GM19193 (cell line): ENCODE results near the gene MYBPH.

Source experiments
- POLR2A ChIP-seq: IDR thresholded peaks from 4 replicates; pipeline ENCODE4 v1.6.1; 2011; ENCODE audit not compliant: insufficient read depth, insufficient read length; ENCODE audit errors: extremely low read depth

MYBPH gene

GRCh38 chr1:203186091-203186445, 10.4 kb upstream of the MYBPH start:
- no peak for TF ChIP-seq POLR2A

- TF ChIP-seq POLR2A: no peak
These were observed 10.0 kb upstream of the MYBPH start for GRCh38 chr1:203185585-203185984.

DNA sequence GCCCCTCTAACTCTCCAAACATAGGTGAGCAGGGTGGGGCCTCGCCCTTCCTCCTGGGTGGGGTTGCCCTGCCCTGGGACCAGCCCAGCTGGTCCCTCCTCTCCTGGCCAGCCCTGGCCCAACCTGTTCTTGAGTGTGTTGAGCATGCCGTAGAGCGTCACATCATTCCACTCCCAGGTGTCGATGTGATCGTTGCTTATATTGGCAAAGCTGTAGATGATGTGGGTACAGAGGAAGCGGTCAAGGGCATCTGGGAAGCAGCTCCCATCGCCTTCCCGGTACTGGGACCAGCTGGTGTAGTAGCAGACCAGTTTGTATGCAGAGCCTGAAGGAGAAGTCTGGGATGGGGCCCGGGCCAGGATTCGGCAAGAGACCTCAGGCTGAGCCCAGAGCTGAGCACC, 9.4 kb upstream of the MYBPH start:
- TF ChIP-seq POLR2A: no peak

DNA sequence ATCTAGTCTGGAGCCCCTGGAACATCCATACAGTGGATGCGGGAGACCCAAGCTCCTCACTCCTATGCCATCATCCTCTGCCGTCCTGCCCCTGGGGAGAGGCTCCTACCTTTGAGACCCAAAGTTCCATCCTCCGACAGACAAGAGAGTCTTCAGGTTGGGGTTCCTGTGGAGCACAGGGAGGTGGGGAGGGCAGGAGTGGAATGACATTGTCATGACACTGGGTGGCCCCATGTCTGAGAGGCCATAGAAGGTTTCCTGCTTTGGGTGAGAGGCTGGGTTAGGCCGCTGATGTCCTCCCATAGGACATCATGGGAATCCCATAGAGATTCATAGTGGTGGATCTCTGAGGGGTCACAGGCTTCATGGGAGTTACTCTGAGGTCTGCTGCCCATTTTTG, 8.8 kb upstream of the MYBPH start:
- TF ChIP-seq POLR2A: no peak

DNA sequence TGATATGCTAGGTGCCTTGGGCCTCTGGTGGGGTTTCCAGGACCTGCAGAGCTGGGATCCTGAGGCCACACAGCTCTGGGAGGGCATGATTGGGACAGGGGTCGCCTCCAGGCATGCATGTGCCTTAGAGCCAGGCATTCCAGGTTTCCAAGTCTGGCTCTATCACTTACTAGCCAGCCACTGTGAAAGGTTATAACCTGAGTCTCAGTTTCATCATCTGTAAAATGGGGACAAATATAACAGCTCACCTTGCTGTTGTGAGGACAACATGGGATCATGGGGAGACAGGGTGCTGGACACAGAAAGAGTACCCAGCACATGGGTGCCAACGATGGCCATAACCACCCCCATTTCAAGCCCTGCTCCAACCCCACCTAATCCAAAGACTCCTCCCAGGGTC, 8.2 kb upstream of the MYBPH start:
- no peak for TF ChIP-seq POLR2A

DNA sequence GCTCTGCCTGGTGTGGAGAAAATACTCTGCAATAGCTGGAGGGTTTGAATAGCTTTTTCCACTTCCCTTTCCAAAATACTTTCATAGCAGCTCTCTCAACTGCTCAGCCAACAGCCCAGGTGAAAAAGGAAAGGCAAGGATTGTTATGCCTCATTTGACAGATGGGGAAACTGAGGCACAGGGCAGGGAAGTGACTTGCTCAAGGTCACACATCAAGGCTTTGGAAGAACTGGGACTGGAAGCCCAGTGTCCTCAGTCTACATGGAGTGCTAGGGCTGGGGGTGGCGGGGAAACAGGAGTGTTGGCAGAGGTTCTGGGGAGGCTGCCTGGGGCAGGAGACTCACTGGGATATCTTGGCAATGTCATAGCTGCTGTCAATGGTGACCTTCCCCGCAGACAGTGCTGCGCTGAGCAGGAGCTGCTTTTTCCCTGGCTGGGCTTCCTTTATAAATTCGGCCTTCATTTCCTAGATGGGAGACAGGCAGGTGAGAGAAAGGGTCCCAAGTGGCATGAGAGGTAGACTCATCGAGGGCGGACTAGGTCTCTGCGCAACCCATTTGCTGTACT, 6.8 kb upstream of the MYBPH start:
- TF ChIP-seq POLR2A: no peak

GRCh38 chr1:203181586-203182386, 6.2 kb upstream of the MYBPH start:
- no peak for TF ChIP-seq POLR2A

DNA sequence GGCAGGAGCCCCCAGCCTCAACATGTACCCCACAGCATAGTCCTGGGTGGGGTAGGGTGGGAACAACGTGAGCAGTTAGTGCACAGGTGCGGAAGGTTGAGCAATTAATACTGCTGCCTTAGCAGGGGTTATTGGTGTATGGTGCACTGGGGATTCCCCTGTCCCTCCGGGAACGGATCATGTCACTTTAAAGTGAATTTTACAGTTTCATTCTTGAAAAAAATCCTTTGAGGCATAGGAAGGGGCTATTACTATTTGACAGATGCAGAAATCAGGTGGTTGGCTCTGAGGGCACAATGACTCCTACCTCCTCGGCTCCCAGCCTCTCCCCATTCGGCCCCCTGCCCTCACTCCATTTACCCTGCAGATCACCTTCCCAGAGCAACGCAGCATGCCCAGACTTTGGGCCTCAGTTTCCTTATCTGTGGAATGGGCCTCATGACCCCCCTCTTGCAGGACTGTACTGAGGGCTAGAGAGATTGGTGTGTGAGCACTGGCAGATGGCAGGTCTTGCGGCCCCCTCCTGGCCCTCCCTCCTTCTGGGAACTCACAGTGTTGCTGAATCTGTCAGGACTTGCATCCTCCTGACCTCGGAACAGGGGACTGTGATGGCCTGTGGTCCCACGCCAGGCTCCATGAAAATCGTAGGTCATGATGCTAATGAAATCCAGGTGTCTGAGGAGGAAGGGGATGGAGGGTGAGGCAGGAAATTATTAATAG, 5.1 kb upstream of the MYBPH start:
- no peak for TF ChIP-seq POLR2A

DNA sequence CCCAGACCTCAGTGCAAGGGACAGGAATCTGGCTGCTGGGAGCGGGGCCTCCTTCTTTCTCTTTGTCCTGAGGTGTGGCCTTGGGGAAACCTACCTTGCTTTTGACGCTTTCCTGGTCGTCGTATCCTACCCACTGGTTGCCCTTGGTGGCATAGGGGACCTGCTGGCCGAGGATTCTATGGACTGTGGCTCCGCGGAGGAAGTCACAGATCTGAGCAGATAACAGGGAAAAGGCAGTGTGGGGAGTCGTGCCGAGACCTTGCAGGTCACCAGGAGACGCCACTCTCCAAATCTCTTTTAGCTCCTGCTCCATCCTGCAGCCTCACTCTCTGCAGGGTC, 4.0 kb upstream of the MYBPH start:
- TF ChIP-seq POLR2A: no peak

DNA sequence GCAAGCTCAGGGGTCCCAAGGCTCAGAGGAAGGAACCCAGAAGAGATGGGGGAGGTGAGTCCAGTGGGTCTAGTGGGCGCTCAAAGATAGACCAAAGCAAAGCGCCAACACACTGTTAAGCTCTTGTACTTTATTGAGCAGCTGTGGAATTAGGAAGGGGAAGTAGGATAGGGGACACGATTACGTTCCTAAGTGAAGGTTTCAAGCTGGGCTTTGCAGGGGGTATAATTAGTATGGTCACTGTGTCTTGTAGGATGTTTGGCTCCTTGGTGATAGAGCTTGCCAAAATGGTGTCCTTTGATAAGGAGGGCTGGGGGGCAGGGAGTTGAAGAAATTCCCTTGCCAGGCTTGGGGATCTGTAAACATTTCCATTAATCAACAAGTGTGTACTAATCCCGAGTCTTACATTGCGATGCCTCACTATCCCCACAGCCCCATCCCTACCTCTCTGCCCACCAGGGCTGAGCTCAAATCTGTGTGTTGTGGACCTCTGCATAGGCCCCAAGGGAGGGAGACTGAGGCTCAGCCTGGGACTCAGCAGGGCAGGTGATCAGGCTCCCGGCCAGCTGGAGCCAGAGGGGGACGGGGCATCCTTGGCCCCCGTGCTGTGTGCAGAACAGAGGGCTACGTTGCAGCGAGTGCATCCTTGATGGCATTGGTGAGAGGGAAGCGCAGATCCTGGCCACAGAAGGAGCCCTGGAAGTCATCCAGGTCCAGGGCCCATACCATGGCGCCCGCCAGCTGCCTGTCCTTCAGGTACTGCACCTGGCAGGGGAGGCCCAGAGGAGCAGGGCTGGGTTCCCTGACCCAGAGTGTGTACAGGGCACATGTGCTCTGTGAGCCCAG, 3.4 kb upstream of the MYBPH start:
- no peak for TF ChIP-seq POLR2A

GRCh38 chr1:203178083-203178482, 2.5 kb upstream of the MYBPH start:
- no peak for TF ChIP-seq POLR2A

DNA sequence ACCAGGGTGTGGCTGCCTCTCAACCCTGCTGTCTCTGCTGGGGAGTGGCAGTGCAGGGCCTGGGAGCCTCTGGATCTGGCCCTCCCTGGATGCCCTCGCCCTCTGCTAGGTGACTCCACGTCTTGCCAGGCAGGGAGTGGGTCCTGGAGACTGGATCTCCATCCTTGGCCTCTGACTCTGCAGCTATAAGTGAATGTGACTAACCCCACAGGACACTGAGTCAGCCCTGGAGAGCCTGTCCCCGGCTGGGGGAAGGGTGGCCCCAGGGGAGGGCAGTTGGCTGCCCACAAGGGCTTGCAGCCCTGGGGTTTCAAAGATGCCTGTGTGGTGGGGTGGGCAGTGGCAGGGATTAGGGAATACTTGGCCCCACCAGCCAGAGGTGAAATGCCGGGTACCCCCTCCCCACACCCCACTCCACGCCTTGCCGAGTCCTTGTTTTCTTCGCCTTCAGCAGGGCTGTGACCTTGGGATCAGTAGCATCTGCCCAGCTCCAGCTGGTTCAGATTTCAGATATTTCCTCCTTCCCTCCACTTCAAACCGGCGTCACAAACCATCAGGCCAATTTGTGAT, 1.9 kb upstream of the MYBPH start:
- TF ChIP-seq POLR2A: no peak

DNA sequence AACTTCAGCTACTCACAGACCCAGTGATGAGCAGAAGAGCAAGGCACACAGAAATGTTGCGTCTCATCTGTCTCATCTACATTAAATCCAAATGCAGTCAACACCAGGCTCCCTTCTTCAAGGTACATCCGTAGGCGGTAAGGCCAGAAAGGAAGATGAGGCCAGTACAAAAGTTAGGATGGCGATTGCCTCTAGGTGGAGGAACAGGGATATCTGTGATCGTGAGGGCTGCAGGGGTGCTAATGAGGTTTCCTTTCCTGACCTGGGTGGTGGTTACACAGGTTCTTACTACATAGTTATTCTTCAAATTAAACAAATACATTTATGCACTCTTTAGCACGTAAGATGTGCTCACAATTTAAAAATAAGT, 1.4 kb upstream of the MYBPH start:
- TF ChIP-seq POLR2A: no peak

- TF ChIP-seq POLR2A: no peak
These were observed 828 bp upstream of the MYBPH start for GRCh38 chr1:203176273-203177035.

DNA sequence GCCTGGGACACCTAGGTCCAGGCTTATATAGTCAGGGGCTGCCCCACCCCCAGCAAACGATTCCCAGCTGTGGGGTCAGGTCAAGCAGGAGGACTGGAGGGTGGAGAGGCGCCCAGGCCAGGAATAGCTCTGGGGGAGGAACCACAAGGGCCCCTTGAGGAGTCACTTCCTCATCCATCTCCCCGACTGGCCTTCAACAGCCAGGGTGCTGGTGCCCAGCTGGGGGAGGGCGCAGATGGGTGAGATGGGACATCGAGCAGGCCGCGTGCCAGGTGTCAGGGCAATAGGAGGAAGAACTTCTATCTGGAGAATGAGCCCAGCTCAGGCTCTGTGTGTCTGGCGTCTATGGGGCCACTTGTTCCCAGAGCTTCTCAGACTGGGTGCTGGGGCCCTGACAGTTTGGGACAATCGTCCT, 208 bp upstream of the MYBPH start:
- no peak for TF ChIP-seq POLR2A

- no peak for TF ChIP-seq POLR2A
These were observed 1.2 kb downstream of the MYBPH start for GRCh38 chr1:203174324-203174985.
